ENCODE data around the gene CLCN6.
A peak's percentile ranks its signal among the peaks of the same experiment; 100 is the strongest.

The CLCN6 gene

DNA sequence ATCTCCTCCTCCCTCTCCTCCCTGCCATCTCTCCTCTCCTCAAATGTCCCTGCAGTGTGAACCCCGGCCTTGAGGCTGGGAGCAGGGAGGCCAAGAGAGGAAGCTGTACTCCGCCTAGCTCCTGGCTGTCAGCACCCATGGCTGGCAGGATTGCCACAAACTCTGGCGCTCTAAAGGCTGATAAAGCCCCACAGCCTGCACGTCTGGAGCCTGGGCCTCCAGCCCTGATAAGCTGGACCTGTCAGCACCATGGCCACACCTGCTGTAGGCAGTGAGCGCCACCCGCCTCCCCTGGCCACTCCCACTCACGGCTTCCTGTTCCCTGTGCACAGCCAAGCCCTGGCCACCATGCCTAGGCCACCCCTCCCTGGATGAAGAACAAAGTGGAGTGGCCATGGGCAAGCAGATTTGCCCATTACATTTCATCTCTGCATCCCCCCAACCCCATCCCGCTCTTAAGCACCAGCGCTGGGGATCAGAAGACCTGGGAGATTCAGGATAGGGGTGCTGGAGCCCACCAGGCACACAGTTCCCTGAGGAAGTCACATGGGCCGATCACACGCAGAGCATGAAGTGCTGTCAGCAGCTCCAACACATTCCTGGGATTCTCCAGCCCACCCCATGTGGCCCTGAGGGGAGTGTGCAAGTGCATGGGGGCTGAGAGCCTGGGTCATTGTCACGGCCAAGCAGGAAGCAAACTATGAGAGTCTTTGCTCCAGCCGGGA lies 77.0 kb downstream of the CLCN6 start:
- POLR2A ChIA-PET: interaction anchor here (1.9 kb wide), 1 partner anchor 26 kb away, joined by 8 read pairs; no protein-coding TSS in a partner anchor
- no peaks in the 10 kb centered on the region for H3K36me3 ChIP-seq (ENCODE audit: control insufficient read depth in 2 of 2, insufficient read depth in 1 of 2, low read length in 2 of 2)
- no peaks in the 10 kb centered on the region for H3K4me1 ChIP-seq (ENCODE audit: control insufficient read depth, insufficient read depth, low read length)
- H3K27ac ChIP-seq (ENCODE audit: extremely low read depth, low read depth, low read length): no peak overlapping the region
- CTCF ChIA-PET: interaction anchor here (0.6 to 1.5 kb wide), 4 partner anchors 10 to 129 kb away, joined by 3 to 9 read pairs (median 4); no protein-coding TSS in a partner anchor
- no peaks in the 10 kb centered on the region for H3K9me3 ChIP-seq (ENCODE audit: control insufficient read depth, insufficient read depth, low read depth, low read length)
- H3K4me3 ChIP-seq (ENCODE audit: low read depth, low read length): no peak overlapping the region
- TF ChIP-seq KLF1 (tag by site-specific recombination; IDR thresholded peaks at IDR 0.05) (peak; percentile 85), EGR2 (tag by site-specific recombination; IDR thresholded peaks at IDR 0.05; ENCODE audit: low read depth) (no peak)
- TF ChIP-seq, protein P1, sequence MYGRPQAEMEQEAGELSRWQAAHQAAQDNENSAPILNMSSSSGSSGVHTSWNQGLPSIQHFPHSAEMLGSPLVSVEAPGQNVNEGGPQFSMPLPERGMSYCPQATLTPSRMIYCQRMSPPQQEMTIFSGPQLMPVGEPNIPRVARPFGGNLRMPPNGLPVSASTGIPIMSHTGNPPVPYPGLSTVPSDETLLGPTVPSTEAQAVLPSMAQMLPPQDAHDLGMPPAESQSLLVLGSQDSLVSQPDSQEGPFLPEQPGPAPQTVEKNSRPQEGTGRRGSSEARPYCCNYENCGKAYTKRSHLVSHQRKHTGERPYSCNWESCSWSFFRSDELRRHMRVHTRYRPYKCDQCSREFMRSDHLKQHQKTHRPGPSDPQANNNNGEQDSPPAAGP (tag by site-specific recombination; IDR thresholded peaks at IDR 0.05): peak; percentile 21; the same call in 1 of the 2 replicates

DNA sequence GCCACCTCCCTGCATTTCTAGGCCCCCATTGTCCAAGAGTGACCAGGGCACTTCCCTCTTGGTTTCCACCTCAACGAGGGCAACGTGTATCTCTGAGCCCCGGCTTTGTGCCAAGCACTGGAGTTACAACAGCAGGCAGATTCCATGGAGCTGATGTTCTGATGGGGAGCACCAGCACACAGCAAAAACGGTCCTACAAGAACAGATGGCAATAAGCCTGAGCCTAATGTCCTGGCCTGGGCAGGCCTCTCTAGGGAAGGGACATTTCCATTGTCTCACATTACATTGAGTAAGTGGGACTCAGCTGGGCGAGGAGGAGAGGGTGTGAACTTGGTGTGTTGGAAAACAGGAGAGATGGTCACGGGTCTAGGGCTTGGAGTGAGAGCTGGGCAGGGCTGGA lies 79.9 kb downstream of the CLCN6 start:
- Histone ChIP-seq H3K36me3 (ENCODE audit: control insufficient read depth in 2 of 2, insufficient read depth in 1 of 2, low read length in 2 of 2) (no peaks in the 10 kb centered on the region), H3K27ac (ENCODE audit: extremely low read depth, low read depth, low read length) (no peak overlapping the region), H3K4me3 (ENCODE audit: low read depth, low read length) (no peak overlapping the region), H3K4me1 (ENCODE audit: control insufficient read depth, insufficient read depth, low read length) (no peaks in the 10 kb centered on the region), H3K9me3 (ENCODE audit: control insufficient read depth, insufficient read depth, low read depth, low read length) (no peaks in the 10 kb centered on the region)
- CTCF ChIA-PET: interaction anchor here (0.6 to 1.5 kb wide), 4 partner anchors 7 to 48 kb away, joined by 3 to 5 read pairs (median 3); no protein-coding TSS in a partner anchor
- POLR2A ChIA-PET: interaction anchor here (0.7 kb wide), 1 partner anchor 26 kb away, joined by 4 read pairs; no protein-coding TSS in a partner anchor
- TF ChIP-seq ZNF140 (tag by site-specific recombination; IDR thresholded peaks at IDR 0.05) (no peak), SCRT2 (tag by site-specific recombination; IDR thresholded peaks at IDR 0.05) (no peak), ZNF394 (tag by site-specific recombination; IDR thresholded peaks at IDR 0.05; ENCODE audit: borderline replicate concordance) (no peak)
- TF ChIP-seq, protein P2, sequence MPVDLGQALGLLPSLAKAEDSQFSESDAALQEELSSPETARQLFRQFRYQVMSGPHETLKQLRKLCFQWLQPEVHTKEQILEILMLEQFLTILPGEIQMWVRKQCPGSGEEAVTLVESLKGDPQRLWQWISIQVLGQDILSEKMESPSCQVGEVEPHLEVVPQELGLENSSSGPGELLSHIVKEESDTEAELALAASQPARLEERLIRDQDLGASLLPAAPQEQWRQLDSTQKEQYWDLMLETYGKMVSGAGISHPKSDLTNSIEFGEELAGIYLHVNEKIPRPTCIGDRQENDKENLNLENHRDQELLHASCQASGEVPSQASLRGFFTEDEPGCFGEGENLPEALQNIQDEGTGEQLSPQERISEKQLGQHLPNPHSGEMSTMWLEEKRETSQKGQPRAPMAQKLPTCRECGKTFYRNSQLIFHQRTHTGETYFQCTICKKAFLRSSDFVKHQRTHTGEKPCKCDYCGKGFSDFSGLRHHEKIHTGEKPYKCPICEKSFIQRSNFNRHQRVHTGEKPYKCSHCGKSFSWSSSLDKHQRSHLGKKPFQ (tag by site-specific recombination; IDR thresholded peaks at IDR 0.05): 0 out of 2 replicates have a peak, but pooled peaks have one; percentile 40

DNA sequence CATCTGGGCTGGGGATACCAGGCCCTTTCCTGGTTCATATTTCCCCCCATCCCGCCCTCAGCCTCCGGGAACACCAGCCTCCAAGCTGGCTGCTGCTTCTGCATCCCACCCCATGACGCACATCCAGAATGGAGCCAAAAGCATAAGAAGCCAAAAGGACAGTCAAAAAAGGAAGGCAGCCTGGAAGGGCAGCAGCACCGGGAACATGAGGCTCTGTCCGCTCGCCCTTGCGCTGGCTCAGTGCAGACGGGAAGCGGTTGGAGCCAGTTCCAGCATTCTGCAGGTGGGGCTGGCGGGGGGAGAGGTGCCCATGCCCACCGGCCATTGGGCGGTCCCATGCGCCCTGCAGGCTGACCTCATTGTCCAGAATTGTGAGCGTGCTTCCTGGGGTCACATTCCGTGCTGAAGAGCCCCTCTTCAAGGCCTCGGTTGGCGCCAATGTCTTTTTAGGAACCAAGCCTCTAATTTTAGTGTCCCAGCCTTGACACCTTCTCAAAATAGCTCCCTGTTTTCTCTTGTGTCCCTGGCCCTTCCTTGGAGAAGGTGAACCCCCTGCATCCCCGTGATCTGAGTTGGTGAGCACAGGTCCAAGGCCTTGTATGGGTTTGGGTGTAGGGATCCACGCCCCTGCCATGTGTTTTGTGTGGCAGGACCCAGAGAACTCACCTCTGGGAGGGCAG lies 81.1 kb downstream of the CLCN6 start:
- TF ChIP-seq ZNF114 (tag by site-specific recombination; IDR thresholded peaks at IDR 0.05) (no peak), ZEB2 (tag by site-specific recombination; IDR thresholded peaks at IDR 0.05) (no peak), GLIS1 (tag by site-specific recombination; IDR thresholded peaks at IDR 0.05) (no peak), ZFHX2 (tag by site-specific recombination; conservative IDR thresholded peaks at IDR 0.05) (no peak), RBAK (tag by site-specific recombination; IDR thresholded peaks at IDR 0.05) (no peak), ZNF157 (tag by site-specific recombination; IDR thresholded peaks at IDR 0.05) (no peak), ZNF324 (tag by site-specific recombination; IDR thresholded peaks at IDR 0.05) (no peak), ZXDB (tag by site-specific recombination; IDR thresholded peaks at IDR 0.05) (no peak)
- TF ChIP-seq, protein P3, sequence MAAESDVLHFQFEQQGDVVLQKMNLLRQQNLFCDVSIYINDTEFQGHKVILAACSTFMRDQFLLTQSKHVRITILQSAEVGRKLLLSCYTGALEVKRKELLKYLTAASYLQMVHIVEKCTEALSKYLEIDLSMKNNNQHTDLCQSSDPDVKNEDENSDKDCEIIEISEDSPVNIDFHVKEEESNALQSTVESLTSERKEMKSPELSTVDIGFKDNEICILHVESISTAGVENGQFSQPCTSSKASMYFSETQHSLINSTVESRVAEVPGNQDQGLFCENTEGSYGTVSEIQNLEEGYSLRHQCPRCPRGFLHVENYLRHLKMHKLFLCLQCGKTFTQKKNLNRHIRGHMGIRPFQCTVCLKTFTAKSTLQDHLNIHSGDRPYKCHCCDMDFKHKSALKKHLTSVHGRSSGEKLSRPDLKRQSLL (tag by site-specific recombination; IDR thresholded peaks at IDR 0.05): no peak
- TF ChIP-seq, protein P4, sequence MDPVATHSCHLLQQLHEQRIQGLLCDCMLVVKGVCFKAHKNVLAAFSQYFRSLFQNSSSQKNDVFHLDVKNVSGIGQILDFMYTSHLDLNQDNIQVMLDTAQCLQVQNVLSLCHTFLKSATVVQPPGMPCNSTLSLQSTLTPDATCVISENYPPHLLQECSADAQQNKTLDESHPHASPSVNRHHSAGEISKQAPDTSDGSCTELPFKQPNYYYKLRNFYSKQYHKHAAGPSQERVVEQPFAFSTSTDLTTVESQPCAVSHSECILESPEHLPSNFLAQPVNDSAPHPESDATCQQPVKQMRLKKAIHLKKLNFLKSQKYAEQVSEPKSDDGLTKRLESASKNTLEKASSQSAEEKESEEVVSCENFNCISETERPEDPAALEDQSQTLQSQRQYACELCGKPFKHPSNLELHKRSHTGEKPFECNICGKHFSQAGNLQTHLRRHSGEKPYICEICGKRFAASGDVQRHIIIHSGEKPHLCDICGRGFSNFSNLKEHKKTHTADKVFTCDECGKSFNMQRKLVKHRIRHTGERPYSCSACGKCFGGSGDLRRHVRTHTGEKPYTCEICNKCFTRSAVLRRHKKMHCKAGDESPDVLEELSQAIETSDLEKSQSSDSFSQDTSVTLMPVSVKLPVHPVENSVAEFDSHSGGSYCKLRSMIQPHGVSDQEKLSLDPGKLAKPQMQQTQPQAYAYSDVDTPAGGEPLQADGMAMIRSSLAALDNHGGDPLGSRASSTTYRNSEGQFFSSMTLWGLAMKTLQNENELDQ (tag by site-specific recombination; IDR thresholded peaks at IDR 0.05; ENCODE audit: low read depth): no peak
- CTCF ChIA-PET: interaction anchor here (0.6 to 1.6 kb wide), 5 partner anchors 9 to 30 kb away, joined by 3 to 4 read pairs (median 3); no protein-coding TSS in a partner anchor
- POLR2A ChIA-PET: no interaction called here

More for the DNA sequence above, 81.1 kb downstream of the CLCN6 start:
- H3K4me1 ChIP-seq (ENCODE audit: control insufficient read depth, insufficient read depth, low read length): no peaks in the 10 kb centered on the region
- H3K4me3 ChIP-seq (ENCODE audit: low read depth, low read length): no peak overlapping the region
- H3K27ac ChIP-seq (ENCODE audit: extremely low read depth, low read depth, low read length): no peak overlapping the region
- no peaks in the 10 kb centered on the region for H3K9me3 ChIP-seq (ENCODE audit: control insufficient read depth, insufficient read depth, low read depth, low read length)
- H3K36me3 ChIP-seq (ENCODE audit: control insufficient read depth in 2 of 2, insufficient read depth in 1 of 2, low read length in 2 of 2): no peaks in the 10 kb centered on the region

Data from HEK293 (cell line).